NCI-H2196 (cell line): ENCODE data around the gene NFKB2.

Source experiments
- DNase-seq: peaks from one replicate; lab custom pipeline; 2025; ENCODE audit not compliant: unreplicated experiment; lab: John Stamatoyannopoulos, UW

NFKB2 gene

DNA sequence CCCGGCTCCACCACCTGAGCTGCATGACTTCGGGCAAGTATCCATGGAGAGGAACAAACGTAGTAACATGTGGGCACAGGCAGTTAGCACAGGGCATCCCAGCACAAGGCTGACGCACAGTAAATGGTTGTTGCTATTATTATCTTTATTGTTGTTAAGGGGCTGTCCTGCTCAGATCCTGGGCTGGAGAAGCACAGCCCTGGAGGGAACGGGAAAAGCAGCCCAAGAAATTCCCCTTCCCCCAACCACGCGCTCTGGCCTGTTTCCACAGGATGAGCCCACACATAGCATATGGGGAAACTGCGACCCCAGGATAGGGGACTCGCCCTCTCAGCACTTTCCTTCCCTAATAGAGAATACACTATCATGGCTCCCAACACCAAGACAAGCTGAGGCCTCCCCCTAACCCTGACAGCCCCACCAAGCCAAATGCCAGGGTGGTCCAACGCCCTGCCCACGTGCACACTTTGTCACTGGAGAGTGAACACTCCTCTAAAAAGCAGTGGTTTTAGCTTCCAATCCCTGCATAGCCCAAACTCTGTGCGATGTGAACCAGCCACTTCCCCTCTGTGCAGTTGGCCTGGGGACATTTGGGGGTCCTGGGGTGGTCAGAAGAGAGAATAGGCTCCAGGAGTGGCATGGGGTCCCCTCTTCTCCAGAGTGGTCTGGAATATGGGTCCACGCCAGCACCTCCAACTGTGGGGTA, 12.1 kb downstream of the NFKB2 start:
- no peak for DNase-seq

DNA sequence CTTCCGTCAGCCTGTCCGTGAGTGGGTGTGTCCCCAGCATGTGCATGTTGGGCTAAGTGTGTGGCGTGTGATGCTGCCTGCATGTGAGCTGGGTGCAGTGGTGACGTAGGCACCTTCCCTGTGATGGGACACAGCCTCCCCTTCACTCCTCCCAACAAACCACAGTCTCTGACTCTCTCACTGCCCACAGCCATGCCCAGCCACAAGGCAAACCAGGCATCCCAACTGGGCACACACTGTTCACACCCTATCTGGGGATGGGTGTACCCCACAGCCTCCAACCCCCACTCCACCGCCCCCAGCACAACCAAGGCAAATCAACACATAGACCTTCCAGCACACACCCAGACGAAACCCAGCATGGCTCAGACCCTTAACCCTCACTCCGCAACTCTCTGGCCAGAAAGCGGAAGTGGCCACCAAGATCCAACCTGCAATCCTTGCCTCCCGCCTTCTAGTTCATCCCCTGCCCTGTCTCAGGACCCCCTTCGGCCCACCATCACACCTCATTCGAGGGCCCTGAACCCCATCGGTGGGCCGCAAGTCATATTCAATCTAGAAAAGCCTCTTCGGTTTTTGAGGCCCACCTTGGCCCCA, 12.7 kb downstream of the NFKB2 start:
- DNase-seq, result no peak

GRCh38 chr10:102408728-102409603, 13.5 kb downstream of the NFKB2 start:
- DNase-seq, result peak; percentile 16

- no peak for DNase-seq
Measured at GRCh38 chr10:102409604-102410428, 14.3 kb downstream of the NFKB2 start.

DNA sequence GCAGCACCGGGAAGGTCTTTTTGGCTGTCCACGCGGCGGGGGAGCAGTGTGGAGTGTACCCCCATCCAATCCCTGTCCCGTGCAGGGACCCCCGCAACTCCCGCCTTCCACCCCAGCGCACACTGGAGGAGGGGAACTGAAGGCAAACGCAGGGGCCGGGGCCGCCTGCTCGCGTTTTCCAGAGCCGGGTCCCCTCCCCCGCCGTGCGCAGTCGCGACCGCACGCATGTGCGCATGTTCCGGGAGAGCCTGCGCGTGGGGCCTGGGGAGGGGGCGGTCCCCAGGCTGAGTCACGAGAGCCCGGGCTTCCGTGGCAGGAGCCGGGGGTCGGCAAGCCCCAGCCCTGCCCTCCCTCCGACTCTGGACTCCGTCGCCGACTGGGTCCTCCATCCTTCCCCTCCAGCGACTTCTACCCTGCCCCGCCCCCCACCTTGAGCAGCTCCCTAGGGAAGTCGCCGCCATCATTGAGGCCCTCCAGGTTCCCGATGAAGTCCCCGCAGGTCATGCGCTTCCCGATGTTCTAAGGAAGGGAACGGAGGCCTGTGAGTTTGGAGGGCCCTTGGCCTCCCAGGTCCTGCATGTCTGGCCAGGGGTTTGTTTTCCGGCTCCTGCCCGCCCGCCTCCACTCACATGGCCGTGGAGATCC, 15.0 kb downstream of the NFKB2 start:
- no peak for DNase-seq

GRCh38 chr10:102411341-102412255, 16.1 kb downstream of the NFKB2 start:
- no peak for DNase-seq

DNA sequence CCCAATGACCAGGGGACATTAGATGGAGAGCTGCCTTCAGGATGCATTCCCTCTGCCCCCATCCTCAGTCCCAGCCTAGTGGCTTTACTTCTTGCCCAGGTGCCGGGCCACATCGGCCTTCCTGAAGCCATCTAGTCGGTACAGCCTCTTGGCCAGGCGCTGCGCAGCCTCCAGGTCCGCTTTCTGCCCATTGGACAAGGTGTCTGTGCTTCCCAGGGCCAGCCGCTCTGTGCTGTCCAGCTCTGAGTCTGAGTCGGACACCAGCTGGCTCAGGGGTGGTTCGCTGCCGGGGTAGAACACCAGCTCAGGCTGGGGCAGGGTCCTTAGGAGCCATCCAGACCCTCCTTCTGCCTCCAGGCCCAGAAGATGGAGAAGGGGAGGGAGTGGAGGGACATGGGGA, 16.8 kb downstream of the NFKB2 start:
- no peak for DNase-seq

DNA sequence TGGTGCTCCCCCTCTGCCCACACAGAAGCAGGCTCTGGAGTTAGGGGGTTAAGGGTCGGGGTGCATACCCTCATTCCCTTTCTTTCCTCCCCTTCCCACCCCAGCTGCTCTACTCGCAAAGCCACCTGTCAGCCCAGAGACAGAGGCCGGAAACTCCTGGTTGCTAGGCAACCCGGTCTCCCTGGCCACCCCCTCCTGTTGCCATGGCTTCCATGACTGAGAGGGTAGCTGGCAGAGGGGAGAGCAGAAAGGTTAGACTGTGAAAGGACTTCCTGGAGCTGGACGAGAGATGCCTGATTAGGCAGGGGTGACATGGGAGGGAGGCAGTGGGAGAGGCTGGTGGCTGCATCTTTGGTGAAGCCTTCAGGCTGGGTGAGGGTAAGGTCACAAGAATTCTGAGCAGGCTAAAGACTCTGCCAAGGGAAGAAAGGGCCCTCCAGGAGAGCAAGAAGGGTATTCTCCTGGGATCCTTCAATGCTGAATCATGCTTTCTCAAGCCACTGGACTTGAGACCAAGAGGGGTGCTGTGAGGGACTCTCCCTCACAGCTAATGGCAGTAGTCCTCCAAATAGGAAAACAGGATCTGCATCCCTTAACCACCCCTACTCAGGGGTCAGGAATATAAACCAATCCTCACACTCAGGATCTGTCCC, 17.7 kb downstream of the NFKB2 start:
- peak; percentile 78 for DNase-seq

DNA sequence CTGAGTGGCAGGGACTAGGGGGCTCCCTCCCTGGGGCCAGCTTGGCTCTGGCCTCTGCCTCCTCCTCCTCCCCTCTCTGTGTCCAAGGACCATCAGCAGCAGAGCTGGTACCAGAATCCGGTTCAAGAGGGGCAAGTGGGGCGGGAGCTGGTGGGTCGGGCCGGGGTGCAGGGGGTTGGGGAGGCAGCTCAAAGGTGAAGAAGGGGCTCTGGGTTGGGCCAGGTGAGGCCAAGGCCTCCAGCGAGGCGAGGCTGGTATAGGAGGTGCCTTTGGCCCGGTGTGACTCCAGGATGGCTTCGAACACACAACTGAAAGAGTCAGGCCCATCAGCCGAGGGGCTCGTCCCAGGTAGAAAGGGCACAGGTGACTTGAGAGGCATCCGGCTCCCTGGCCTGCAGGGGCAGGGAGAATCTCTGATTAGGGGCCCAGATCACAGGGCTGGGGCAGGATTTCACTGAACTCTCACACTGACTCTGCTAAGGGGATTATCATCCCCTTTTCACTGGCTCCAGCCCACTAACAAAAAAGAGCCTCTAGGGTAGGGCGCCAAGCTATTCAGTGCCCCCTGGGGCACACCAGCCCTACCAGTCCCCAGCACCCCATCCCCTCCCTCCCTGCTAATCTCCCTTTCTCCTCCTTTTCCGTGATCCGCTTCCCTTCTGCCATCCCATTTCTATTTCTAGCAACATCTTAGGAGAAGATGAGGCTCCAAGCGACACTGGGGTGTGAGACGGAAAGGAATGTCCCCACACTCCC, 18.5 kb downstream of the NFKB2 start:
- DNase-seq, result no peak

- DNase-seq, result no peak
Measured at GRCh38 chr10:102414749-102415148, 19.2 kb downstream of the NFKB2 start.

- no peak for DNase-seq
Measured at GRCh38 chr10:102416283-102416682, 20.8 kb downstream of the NFKB2 start.

GRCh38 chr10:102416695-102417094, 21.2 kb downstream of the NFKB2 start:
- no peak for DNase-seq

GRCh38 chr10:102418622-102419268, 23.2 kb downstream of the NFKB2 start, which contains the start of gene PSD:
Gene PSD (minus strand): TSS chr10:102418785. CDS start chr10:102417038, 1,747 bp downstream.
- peak; percentile 40 for DNase-seq

DNA sequence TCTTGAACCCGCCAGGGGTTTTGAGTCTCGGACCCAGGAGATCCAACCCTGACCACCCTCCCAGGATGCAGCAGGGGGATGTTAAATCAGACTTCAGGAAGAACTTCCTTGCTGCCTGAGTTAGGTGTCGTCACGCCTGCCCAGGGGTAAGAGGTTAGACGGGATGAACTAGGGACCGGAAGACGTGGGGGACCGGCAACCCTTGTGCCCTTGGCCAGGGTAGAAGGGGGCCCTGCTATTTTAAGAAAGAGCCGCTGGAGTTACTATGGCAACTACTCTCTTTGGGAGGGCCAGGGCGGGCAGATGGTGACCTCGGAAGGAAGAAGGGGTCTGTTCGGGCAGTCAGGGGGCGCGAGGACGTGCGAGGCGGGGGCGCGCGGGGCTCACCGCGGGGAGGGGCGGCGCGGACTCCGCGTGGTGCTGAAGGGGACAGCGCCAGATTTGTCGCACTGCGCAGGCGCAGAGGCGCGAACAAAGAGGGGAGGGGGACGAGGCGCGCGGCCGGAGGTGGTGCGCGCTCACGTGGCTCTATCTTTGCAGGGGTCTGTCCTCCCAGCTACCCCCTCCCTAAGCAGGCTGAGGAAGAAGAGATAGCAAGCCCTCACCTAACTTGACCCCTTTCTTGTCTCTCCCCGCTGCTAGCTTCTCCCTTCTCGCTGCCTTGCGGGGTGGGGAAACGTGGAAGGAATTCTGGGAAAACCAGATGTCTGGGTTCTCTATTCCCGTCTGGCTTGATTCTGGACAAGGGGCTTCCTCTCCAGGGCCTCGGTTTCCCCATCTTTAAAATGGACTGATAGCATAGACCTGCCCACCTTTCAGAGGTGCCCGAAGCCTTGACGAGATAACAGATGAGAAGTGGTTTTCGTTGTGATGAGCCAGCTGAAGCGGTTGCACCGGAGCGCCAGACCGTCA, 24.0 kb downstream of the NFKB2 start:
- DNase-seq, result peak; percentile 65

GRCh38 chr10:102420181-102420713, 24.7 kb downstream of the NFKB2 start:
- no peak for DNase-seq
